ENCODE results near the gene COL6A6.

COL6A6 gene

GRCh38 chr3:130558366-130558765, 41.4 kb downstream of the COL6A6 start:
- DNase-seq, result no peak
- H3K36me3 ChIP-seq (ENCODE audit: control insufficient read depth, insufficient read depth, low read length), result no peaks in the 10 kb centered on the region
- H3K4me3 ChIP-seq (ENCODE audit: insufficient read depth, low read depth, low read length, poor library complexity, severe bottlenecking), result no peak overlapping the region
- H3K27ac ChIP-seq (ENCODE audit: insufficient read depth, low read length, poor library complexity, severe bottlenecking), result no peak overlapping the region
- H3K27me3 ChIP-seq (replicated peaks; ENCODE audit: control insufficient read depth, insufficient read depth, low read length, poor library complexity, severe bottlenecking), result no peaks in the 10 kb centered on the region
- H3K9me3 ChIP-seq (ENCODE audit: control insufficient read depth, low read length), result no peaks in the 10 kb centered on the region
- no peaks in the 10 kb centered on the region for H3K4me1 ChIP-seq (ENCODE audit: control insufficient read depth, insufficient read depth, low read length, poor library complexity, severe bottlenecking)

GRCh38 chr3:130565224-130565623, 48.2 kb downstream of the COL6A6 start:
- DNase-seq, result no peak
- H3K4me3 ChIP-seq (ENCODE audit: insufficient read depth, low read depth, low read length, poor library complexity, severe bottlenecking), result no peak overlapping the region
- no peaks in the 10 kb centered on the region for H3K9me3 ChIP-seq (ENCODE audit: control insufficient read depth, low read length)
- H3K4me1 ChIP-seq (ENCODE audit: control insufficient read depth, insufficient read depth, low read length, poor library complexity, severe bottlenecking), result no peaks in the 10 kb centered on the region
- H3K27me3 ChIP-seq (replicated peaks; ENCODE audit: control insufficient read depth, insufficient read depth, low read length, poor library complexity, severe bottlenecking), result no peaks in the 10 kb centered on the region
- no peaks in the 10 kb centered on the region for H3K36me3 ChIP-seq (ENCODE audit: control insufficient read depth, insufficient read depth, low read length)
- H3K27ac ChIP-seq (ENCODE audit: insufficient read depth, low read length, poor library complexity, severe bottlenecking), result no peak overlapping the region

Data from effector memory CD4-positive, alpha-beta T cell (primary cell).